Measurements from ENCODE around the gene UST.

Gene UST

DNA sequence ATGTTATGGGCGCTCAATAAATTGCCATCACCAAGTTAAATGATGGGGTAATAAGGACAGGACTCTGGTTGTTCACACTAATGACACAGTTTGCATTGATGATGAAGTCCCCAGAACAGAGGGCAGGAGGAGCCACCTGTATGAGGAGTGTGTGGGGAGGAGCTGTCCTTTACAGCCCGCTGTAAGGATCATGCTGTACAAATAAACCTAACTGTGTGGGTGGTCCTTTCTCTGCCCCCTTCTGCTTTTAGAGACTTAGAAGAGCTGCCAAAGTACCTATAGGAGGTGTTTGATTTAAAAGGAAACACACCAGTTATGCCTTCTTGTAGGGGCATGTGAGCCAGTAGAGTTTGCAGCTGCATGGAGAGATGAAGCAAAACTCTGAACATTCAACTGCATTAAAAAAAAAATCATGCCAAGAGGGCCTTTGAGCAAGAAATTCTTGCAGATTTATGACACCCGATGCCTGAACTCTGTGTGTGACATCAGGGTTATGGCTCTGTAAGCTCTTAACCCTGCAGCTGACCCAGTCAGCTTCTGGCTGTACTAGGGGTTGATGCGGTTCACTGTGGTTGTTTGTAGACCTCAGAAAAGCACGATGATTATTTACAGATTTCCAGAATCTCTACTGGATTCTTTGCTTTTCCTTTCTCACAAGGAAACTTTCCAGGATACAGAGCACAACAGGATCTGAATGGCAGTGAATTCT, 67.4 kb downstream of the UST start:
- no peak for FAIRE-seq

- FAIRE-seq = no peak
Observed at GRCh38 chr6:148814869-148815268, 68.0 kb downstream of the UST start.

- no peak for FAIRE-seq
Observed at GRCh38 chr6:148816117-148816516, 69.3 kb downstream of the UST start.

- no peak for FAIRE-seq
Observed at GRCh38 chr6:148817689-148818088, 70.9 kb downstream of the UST start.

- no peak for FAIRE-seq
Observed at GRCh38 chr6:148818939-148819575, 72.2 kb downstream of the UST start.

DNA sequence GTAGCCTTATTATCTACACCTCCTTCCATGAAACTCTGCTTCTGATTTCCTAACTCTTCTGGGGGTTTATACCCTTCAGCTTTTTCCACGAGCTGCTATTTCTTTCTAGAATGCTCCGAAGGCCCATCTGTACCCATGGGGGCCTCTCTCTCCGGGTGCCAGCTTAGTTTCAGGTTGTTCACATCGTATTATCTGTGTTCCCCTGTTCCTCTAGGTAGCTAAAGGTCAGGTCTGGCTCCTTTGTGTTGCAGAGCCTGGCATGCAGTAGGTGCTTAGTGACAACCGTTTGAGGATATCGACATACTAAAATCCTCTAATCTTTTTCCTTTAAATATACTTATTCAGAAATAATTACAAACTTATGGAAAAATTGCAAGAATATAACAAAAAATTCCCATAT, 73.0 kb downstream of the UST start:
- no peak for FAIRE-seq

DNA sequence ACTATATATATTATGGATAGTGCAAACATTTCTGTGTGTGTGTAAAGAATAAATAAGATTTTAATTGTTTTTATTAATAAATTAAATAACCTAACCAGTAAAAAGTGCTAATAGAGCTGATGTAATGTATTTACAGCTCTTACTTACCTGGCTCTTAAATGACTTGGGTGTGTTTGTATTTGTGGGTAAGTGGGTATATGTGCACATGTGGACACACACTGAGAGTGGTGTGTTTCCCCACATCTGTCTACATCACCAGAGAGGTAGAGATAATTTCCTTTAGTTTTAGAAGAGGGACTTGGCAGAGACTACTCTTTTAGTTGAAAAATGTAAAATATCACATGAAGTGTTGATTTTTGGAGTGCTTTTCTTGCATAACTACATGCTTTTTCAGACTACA, 76.0 kb downstream of the UST start:
- FAIRE-seq = no peak

- no peak for FAIRE-seq
Observed at GRCh38 chr6:148824291-148824690, 77.5 kb downstream of the UST start.

DNA sequence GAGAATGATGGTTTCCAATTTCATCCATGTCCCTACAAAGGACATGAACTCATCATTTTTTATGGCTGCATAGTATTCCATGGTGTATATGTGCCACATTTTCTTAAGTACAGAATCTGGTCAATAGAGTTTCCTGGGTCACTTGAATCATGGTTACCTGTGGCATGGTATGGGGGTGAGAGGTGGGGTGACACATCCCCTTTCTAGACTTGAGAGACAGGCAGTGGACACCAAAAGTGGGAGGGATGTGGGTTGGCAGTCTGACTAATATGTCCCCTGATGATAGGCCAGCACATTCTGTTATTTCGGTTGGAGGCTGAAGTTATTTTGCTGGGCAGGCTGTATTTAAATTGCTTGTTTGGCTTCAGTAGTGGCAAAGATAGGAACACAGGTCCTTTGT, 78.1 kb downstream of the UST start:
- no peak for FAIRE-seq

DNA sequence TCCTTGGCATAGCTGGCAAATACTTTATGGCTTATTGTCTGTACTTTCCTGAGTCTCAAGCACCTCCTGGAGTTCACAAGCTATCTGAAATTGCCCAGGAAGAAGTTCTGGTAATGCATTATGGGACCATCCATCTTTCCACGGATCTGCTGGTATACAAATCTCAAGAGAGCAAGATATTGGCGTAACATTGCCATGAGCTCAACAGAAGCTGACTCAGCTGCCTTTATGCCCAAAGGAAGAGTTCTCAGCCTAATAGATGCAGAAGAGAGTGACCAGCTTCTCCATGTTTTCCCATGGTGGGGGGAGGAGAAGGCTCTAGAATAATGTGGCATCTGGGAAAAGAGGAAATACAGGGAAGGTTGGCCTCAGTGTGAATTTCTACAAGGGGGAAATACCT, 78.7 kb downstream of the UST start:
- FAIRE-seq = no peak

DNA sequence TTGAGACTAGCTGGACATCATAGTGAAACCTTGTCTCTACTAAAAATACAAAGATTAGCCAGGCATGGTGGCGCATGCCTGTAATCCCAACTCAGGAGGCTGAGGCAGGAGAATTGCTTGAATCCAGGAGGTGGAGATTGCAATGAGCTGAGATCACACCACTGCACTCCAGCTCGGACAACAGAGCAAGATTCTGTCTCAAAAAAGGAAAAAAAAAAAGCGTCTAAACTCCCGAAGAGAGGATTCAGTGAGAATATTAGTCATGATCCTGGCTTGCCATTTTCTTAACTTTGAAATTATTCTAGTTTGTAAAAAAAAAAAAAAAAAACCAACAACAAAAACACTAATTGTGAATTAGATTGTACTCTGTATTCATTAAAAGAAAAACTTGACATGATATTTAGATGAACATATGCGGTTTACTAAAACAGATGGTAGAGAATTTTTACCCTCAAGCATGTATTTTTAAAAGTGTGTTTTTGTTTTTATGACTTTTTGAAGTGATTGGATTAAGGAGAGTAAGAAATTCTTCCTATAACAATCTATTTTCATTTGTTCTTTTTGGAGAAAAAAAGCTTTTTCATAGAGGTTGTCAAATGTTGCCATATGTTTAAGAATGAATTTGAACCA, 80.7 kb downstream of the UST start:
- FAIRE-seq = no peak

- FAIRE-seq = no peak
Observed at GRCh38 chr6:148828047-148828446, 81.2 kb downstream of the UST start.

DNA sequence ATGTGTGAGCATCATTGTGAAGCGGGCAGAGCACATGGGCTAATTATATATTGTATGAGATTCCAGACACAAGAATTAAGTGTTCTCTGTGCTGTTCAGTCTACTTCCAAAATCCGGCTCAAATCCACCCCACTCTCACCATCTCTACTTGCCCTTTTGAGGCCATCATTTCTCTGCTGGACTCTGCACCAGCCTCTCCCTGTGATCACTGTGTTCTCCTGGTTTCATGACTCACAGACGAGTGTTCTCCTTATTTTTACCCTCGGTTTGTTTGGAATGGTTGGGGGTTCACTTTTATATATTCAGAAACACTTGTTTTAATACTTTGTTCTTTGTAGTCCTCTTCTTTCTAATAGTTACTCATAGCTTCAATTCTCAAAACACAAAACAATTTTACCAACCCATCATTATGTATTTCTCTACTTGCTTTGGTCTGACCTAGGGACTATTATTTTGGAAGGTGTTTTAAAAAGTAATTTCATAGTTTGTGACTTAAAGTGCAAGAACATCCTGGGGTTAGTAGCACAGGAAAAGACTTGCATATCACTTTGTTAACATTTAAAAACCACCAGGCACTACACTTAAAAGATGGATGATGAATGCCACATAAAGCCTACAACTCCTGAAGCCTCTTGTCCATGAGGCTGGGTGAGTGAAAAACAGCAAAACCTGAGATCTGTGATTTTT, 82.7 kb downstream of the UST start:
- no peak for FAIRE-seq

GRCh38 chr6:148830614-148831013, 83.8 kb downstream of the UST start:
- no peak for FAIRE-seq

- FAIRE-seq = no peak
Observed at GRCh38 chr6:148831064-148831463, 84.2 kb downstream of the UST start.

- FAIRE-seq = no peak
Observed at GRCh38 chr6:148831531-148831930, 84.7 kb downstream of the UST start.

GRCh38 chr6:148835920-148836441, 89.2 kb downstream of the UST start:
- FAIRE-seq = no peak

DNA sequence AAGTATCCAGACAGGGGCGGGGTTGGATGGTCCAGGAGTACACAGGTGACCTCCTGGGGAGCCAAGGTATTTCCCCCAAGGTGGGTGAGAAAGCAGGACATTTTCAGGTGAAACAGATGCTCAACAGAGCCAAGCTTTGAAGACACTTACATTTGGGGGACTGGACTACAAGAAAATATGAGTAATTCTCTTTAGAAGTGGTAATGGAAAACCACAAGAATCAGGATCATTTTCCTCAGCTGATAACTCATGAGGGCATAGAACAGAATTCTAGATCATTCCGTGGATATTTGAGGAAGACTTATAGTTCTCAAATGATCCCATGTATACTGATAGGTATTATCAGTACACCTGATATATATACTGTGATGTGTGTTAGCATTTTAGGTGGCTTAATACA, 89.9 kb downstream of the UST start:
- FAIRE-seq = no peak

DNA sequence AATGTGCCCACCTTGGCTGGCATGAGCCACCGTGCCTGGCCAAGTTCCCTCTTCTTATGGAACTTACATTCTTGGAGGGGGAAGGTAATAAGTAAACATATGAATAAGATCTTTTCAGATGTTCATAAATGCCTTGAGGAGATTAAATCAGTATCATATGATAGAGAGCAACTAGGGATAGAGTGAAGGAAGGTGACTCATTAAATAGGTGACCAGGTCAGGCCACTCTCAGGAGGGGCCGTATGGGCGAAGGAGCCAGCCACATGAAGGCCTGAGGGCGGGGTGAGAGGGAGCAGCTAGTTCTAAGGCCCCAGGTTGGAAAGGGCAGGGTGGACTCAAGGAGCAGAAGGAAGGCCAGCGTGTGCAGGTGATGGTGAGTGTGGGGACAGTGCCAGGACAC, 91.1 kb downstream of the UST start:
- FAIRE-seq = no peak

- no peak for FAIRE-seq
Observed at GRCh38 chr6:148839044-148839443, 92.2 kb downstream of the UST start.

GRCh38 chr6:148840256-148840655, 93.4 kb downstream of the UST start:
- no peak for FAIRE-seq

DNA sequence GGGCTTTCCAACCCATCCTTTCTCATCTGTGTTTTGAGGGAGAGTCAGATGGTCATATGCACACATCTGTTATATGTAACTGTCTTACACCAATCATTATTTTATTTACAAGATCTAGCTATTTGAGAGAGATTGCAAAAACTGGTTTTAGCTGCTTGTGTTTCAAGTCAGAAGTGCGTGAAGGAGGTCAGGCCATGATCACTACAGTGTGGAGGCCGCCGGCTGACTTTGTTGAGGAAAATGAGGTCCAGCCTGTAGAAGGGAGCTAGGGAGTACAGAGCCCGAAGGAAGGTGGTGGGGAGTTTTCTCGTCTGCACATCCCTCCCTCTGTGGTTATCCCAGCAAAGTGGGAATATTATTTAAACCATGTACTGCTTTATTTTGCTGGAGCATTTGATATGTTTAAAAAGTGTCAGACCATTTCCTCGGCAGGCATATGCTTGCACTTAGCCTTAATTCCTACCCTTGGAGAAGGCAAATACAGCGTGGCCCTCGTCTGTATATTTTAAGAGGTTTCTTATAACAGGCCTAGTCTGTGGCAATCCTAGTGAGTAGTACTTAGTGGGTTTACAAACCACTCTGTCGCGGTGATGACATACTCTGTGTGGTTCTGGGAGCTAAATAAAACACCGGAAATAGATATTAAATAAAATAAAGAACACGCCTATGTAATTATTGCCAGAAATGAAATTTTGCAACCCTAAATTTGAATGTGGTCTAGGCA, 95.6 kb downstream of the UST start:
- FAIRE-seq = no peak

GRCh38 chr6:148845464-148845863, 98.6 kb downstream of the UST start:
- no peak for FAIRE-seq
